Lung (tissue), 12 donors: ENCODE measurements around the gene C16orf90. TPM values are rescaled to one million over a fixed set of nuclear protein-coding genes. Genes with fewer than 3 reads are reported as not detected.

Source experiments
- ATAC-seq: fragments of 200-7000 bp; cut with Tn5 transposase; one replicate; pipeline ENCODE4 v1.9.1; 2020; ENCODE audit warnings: moderate number of reproducible peaks; ENCODE audit not compliant: insufficient read depth, low FRiP score
- DNase-seq, 3 donors: peaks; one replicate each; pipeline ENCODE4 v3.0.0-alpha.2; 2013 to 2017
- H3K27ac ChIP-seq, 2 donors: one replicate each; pipeline ENCODE4 v1.5.1; 2013; ENCODE audit warnings: mild to moderate bottlenecking in 2 of 2, moderate library complexity in 2 of 2, control low read depth in 1 of 2, inconsistent platforms in 1 of 2, low read depth in 1 of 2, low read length in 1 of 2
- H3K27me3 ChIP-seq, 3 donors: one replicate each; pipeline ENCODE4 v1.5.1; 2013; ENCODE audit warnings: low read length in 2 of 3; ENCODE audit not compliant: control insufficient read depth in 3 of 3, insufficient read depth in 3 of 3
- H3K36me3 ChIP-seq, 4 donors: one replicate each; pipeline ENCODE4 v1.5.1; 2013; ENCODE audit warnings: low read length in 4 of 4, mild to moderate bottlenecking in 1 of 4, moderate library complexity in 1 of 4; ENCODE audit not compliant: control insufficient read depth in 4 of 4, insufficient read depth in 4 of 4
- H3K4me1 ChIP-seq, 5 donors: one replicate each; pipeline ENCODE4 v1.5.1; 2013; ENCODE audit warnings: low read length in 5 of 5, mild to moderate bottlenecking in 2 of 5, moderate library complexity in 1 of 5; ENCODE audit not compliant: control insufficient read depth in 5 of 5, insufficient read depth in 5 of 5
- H3K4me3 ChIP-seq: one replicate; pipeline ENCODE4 v1.5.1; 2013; ENCODE audit warnings: mild to moderate bottlenecking, control low read depth, moderate library complexity
- H3K9ac ChIP-seq, 2 donors: one replicate each; pipeline ENCODE4 v1.5.1; 2013; ENCODE audit warnings: low read length in 2 of 2, control low read depth in 1 of 2; ENCODE audit not compliant: insufficient read depth in 1 of 2
- H3K9me3 ChIP-seq, 4 donors: one replicate each; pipeline ENCODE4 v1.5.1; 2013; ENCODE audit warnings: low read length in 3 of 4, mild to moderate bottlenecking in 1 of 4, moderate library complexity in 1 of 4; ENCODE audit not compliant: control insufficient read depth in 4 of 4, insufficient read depth in 3 of 4
- WGBS, 2 donors: extraction: QIAGEN DNeasy Blood & Tissue Kit; methylation state at CpG; one replicate each; pipeline ENCODE4 v1.1.7; 2013; 5-methylcytosine and 5-hydroxymethylcytosine counted together
- polyA plus RNA-seq, 2 donors: library from polyadenylated mRNA; stranded (reverse); fragments of 200-250 nt; gene quantifications; one replicate each; pipeline ENCODE4 v1.2.1, GENCODE V29; 2013
- total RNA-seq, 2 donors: library from RNA; depleted of rRNA in 1 of 2; stranded (reverse); fragments of >200 nt in 1 of 2; gene quantifications; one replicate each; pipeline ENCODE4 v1.2.1, GENCODE V29; 2014 to 2021
- TF ChIP-seq, protein P1 (sequence below): IDR thresholded peaks from 2 replicates; pipeline ENCODE4 v1.5.1; 2012; ENCODE audit warnings: mild to moderate bottlenecking; ENCODE audit errors: control extremely low read depth, extremely low read depth
- donor health status: control.
- donor health status: control.
- donor health status: Bipolar disorder and iron deficiency.
- donor health status: healthy.
- donor health status: DM: yes; HTN: yes; CAD: no.

The C16orf90 gene
- total and polyA plus RNA-seq, 4 donors = not detected

DNA sequence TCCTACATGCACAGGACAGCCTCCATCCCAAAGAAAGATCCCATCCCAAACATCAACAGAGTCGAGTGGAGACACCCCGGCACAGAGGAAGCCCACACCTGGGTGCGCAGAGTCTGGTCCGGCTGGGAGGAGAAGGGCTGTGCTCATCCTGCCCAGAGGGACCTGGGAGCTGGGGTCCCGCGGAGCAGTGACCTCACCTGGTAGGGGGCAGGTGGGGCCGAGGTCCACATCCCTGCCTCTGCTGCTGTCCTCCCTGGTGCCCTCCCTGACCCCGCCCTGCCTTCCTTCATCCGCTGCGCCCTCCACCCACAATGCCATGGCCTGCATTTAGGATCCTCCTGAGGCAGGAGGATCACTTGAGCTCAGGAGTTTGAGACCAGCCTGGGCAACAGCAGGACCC, 2.9 kb downstream of the C16orf90 start:
- no peaks in the 10 kb centered on the region for H3K9me3 ChIP-seq
- TF ChIP-seq, protein P1, sequence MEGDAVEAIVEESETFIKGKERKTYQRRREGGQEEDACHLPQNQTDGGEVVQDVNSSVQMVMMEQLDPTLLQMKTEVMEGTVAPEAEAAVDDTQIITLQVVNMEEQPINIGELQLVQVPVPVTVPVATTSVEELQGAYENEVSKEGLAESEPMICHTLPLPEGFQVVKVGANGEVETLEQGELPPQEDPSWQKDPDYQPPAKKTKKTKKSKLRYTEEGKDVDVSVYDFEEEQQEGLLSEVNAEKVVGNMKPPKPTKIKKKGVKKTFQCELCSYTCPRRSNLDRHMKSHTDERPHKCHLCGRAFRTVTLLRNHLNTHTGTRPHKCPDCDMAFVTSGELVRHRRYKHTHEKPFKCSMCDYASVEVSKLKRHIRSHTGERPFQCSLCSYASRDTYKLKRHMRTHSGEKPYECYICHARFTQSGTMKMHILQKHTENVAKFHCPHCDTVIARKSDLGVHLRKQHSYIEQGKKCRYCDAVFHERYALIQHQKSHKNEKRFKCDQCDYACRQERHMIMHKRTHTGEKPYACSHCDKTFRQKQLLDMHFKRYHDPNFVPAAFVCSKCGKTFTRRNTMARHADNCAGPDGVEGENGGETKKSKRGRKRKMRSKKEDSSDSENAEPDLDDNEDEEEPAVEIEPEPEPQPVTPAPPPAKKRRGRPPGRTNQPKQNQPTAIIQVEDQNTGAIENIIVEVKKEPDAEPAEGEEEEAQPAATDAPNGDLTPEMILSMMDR = no peak
- peaks cover 0 to 4% (median 0%) of the 10 kb centered on the region in 5 donors for H3K4me1 ChIP-seq
- peaks cover 0 to 6% (median 0%) of the 10 kb centered on the region in 4 donors for H3K36me3 ChIP-seq
- no peak overlapping the region for H3K9ac ChIP-seq
- WGBS, 2 donors = 85 to 99% methylated on average over 10 of the region's 10 CpGs
- H3K27me3 ChIP-seq = no peaks in the 10 kb centered on the region
- no peak overlapping the region for H3K4me3 ChIP-seq
- DNase-seq (no peak), ATAC-seq (no peak)
- no peak overlapping the region for H3K27ac ChIP-seq

DNA sequence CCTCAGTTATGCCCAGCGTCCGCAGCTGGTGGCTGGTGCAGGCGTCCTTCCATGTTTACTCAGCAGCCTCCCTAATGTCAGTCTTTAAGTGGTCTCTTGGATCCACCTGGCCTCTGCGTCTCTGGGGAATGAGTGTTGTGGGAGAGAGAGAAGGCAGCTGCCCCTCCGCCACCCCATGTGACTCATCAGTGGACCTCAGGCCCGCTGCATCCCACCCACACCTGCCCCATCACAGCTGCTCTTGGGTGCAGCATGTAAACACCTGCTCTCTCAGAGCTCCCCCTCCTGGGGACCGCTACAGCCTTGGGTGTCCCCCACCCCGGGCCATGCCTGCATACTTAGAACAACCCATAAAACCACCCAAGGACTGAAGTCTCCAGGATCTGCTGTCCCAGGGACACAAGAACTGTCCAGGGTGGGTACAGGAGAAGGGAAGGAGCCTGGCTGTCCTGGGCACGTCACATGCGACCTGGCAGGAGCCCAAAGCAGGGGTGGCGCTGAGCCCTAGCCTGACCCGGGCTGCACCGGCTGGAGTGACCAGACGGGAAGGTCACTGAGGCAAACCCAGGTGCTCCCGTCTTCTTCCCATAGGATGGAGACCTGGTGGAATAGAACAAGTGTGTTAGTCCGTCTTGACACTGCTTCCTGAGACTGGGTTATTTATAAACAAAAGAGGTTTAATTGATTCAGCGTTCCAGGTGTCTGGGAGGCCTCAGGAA, 4.2 kb downstream of the C16orf90 start:
- Histone ChIP-seq H3K9me3 (no peaks in the 10 kb centered on the region), H3K4me1 (peaks cover 0 to 4% (median 0%) of the 10 kb centered on the region in 5 donors), H3K36me3 (peaks cover 0 to 15% (median under 1%) of the 10 kb centered on the region in 4 donors), H3K27ac (no peak overlapping the region), H3K27me3 (no peaks in the 10 kb centered on the region), H3K9ac (no peak overlapping the region), H3K4me3 (no peak overlapping the region)
- DNase-seq (peak in 1 of 3 donors; percentile 10), ATAC-seq (no peak)
- WGBS, 2 donors = 50 to 60% methylated on average over 17 of the region's 17 CpGs
- TF ChIP-seq, protein P1 = no peak

DNA sequence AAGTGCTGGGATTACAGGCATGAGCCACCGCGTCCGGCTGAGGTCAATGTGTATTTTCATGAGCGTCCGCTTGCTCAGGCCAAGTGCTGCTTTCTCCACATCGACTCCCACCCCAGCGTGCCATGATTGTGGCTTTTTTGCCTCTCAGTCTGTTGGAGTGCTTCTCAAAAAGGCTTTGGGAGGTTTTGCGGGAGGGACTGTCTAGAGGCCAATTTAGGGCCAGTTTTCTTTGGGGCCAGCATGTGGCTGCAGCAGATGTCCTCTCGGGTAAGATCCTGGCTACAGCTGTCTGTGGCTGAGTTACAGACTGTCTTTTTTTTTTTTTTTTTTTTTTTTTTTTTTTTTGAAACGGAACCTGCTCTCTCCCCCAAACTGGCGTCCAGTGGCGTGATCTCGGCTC, 6.5 kb downstream of the C16orf90 start:
- TF ChIP-seq, protein P1 = no peak
- WGBS, 2 donors = 74 to 86% methylated on average over 9 of the region's 13 CpGs
- ATAC-seq (no peak), DNase-seq (no peak)
- Histone ChIP-seq H3K27me3 (no peaks in the 10 kb centered on the region), H3K4me3 (no peak overlapping the region), H3K27ac (no peak overlapping the region), H3K36me3 (peaks cover 3 to 35% (median 5%) of the 10 kb centered on the region in 4 donors), H3K9ac (no peak overlapping the region), H3K9me3 (no peaks in the 10 kb centered on the region), H3K4me1 (peaks cover 0 to 4% (median 0%) of the 10 kb centered on the region in 5 donors)
